Chondrocyte (in vitro differentiated cells): ENCODE data around the gene FRZB. TPM values are rescaled to one million over a fixed set of nuclear protein-coding genes. Genes with fewer than 3 reads are reported as not detected.

Experiments
- DNase-seq: peaks from one replicate; pipeline ENCODE4 v3.0.0; 2021; ENCODE audit warnings: mixed read lengths, low spot score
- H3K27ac Mint-ChIP-seq: one replicate; pipeline ENCODE4 v1.8.0; 2021; ENCODE audit warnings: mild to moderate bottlenecking, moderate library complexity, mixed read lengths; ENCODE audit not compliant: unreplicated experiment
- H3K27me3 Mint-ChIP-seq: 2 replicates; pipeline ENCODE4 v1.8.0; 2021; ENCODE audit warnings: low read depth, mixed read lengths
- H3K36me3 Mint-ChIP-seq: 2 replicates; pipeline ENCODE4 v1.8.0; 2021; ENCODE audit warnings: low read depth, mixed read lengths
- H3K4me1 Mint-ChIP-seq: 2 replicates; pipeline ENCODE4 v1.8.0; 2021; ENCODE audit warnings: low read depth, mild to moderate bottlenecking, mixed read lengths
- H3K4me3 Mint-ChIP-seq: one replicate; pipeline ENCODE4 v1.8.0; 2021; ENCODE audit warnings: mild to moderate bottlenecking, moderate library complexity, mixed read lengths; ENCODE audit not compliant: unreplicated experiment
- H3K9me3 Mint-ChIP-seq: 2 replicates; pipeline ENCODE4 v1.8.0; 2021; ENCODE audit warnings: low read depth, mixed read lengths
- CTCF ChIP-seq: fragments of 200-600 bp; sonication (generic); IDR thresholded peaks from 2 replicates; pipeline ENCODE4 v1.5.0; 2021; ENCODE audit warnings: antibody characterized with exemption, mild to moderate bottlenecking, moderate library complexity
- total RNA-seq: library from RNA; stranded (reverse); gene quantifications from 3 replicates; pipeline ENCODE4 v1.2.1, GENCODE V29; 2021

The FRZB gene
- total RNA-seq, 1 donor from 2014 or later: 15.0 TPM

- Mint-ChIP-seq H3K4me1 (peaks cover 12% of the 10 kb centered on the region), H3K9me3 (no peaks in the 10 kb centered on the region), H3K4me3 (peak overlapping the region; percentile 51), H3K27me3 (no peaks in the 10 kb centered on the region), H3K36me3 (no peaks in the 10 kb centered on the region), H3K27ac (peak overlapping the region; percentile 88)
- no peak for DNase-seq
- no peak for TF ChIP-seq CTCF
Observed at GRCh38 chr2:182845794-182846417, 20.5 kb downstream of the FRZB start.

DNA sequence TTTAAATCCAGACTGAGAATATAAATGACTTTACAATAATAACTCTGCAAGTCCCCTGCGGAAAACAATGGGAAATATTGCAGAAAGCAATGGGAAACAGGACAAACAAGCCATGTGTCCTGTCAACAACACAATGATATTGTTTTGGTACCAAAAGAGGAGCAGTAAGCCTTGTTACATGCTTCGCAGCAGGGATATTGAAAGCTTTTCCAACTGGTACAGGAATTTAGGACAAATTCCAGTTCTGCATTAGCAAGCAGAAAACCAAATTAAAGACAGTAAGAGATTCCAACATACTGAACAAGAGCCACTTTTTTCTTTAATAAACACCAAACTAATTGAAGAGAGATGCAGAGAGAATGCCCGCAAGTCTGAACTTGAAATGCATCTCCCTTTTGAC, 30.0 kb downstream of the FRZB start:
- no peak for DNase-seq
- peaks cover 61% of the 10 kb centered on the region for H3K4me1 Mint-ChIP-seq
- no peak for TF ChIP-seq CTCF
- no peak overlapping the region for H3K4me3 Mint-ChIP-seq
- no peaks in the 10 kb centered on the region for H3K27me3 Mint-ChIP-seq
- H3K36me3 Mint-ChIP-seq: no peaks in the 10 kb centered on the region
- H3K27ac Mint-ChIP-seq: peak overlapping the region; percentile 1
- no peaks in the 10 kb centered on the region for H3K9me3 Mint-ChIP-seq

GRCh38 chr2:182834293-182834692, 32.1 kb downstream of the FRZB start:
- no peaks in the 10 kb centered on the region for H3K27me3 Mint-ChIP-seq
- no peak for TF ChIP-seq CTCF
- H3K9me3 Mint-ChIP-seq: no peaks in the 10 kb centered on the region
- DNase-seq: no peak
- no peak overlapping the region for H3K4me3 Mint-ChIP-seq
- no peak overlapping the region for H3K27ac Mint-ChIP-seq
- no peaks in the 10 kb centered on the region for H3K36me3 Mint-ChIP-seq
- peaks cover 51% of the 10 kb centered on the region for H3K4me1 Mint-ChIP-seq

DNA sequence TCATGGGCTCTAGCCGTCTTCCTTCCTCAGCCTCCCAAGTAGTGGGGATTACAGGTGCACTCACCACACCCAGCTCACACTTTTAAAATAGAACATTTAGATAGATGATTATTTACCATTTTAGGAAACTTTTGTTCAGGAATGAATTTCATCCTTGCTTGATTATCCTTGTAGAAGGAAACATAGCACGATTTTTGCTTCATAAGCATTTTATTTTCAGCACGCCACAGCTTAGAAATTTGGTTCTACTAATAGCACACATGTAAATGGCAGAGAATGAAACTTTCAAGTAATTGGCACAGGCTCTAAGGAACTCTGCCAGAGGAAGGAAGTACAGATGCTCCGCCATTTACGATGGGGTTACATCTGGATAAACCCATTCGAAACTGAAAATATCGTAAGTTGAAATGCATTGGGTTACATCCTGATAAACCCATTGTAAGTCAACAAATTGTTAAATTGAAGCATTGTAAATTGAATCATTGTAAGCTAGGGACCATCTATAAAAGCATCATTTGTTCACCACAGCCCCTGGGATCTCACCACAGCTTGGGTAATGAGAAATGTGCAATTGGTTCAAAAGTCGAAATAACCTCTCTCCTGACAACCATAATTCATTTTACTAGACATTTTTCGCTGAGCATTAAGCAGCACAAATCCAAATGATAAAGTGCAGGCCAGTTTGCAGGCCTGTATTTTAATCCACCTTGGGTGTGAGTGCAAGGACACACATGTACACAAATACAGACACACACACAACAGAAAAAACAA, 33.2 kb downstream of the FRZB start:
- Mint-ChIP-seq H3K27me3 (no peaks in the 10 kb centered on the region), H3K36me3 (no peaks in the 10 kb centered on the region), H3K9me3 (no peaks in the 10 kb centered on the region), H3K4me3 (no peak overlapping the region), H3K27ac (no peak overlapping the region), H3K4me1 (peaks cover 52% of the 10 kb centered on the region)
- TF ChIP-seq CTCF: no peak
- no peak for DNase-seq

DNA sequence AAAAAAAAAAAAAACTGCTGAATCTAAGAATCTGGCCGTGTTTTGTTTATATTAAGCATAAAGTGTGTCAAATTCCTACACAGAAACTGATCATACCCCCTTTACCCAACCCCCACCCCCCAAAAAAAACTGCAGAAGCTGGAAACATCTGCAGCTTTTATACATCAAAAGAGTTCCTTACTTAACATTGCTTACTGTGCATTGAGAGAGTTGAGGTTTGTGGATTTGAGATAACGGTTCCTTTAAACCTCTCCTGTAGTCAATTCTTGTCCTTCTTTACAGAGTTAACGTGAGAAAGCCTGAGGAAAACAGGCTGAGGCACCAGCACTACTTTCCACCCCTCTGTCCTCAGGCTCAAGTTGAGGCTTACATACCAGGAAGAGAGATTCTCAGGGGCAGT, 34.5 kb downstream of the FRZB start:
- H3K36me3 Mint-ChIP-seq: no peaks in the 10 kb centered on the region
- no peak for DNase-seq
- H3K27ac Mint-ChIP-seq: no peak overlapping the region
- no peak overlapping the region for H3K4me3 Mint-ChIP-seq
- H3K9me3 Mint-ChIP-seq: no peaks in the 10 kb centered on the region
- H3K27me3 Mint-ChIP-seq: no peaks in the 10 kb centered on the region
- peaks cover 55% of the 10 kb centered on the region for H3K4me1 Mint-ChIP-seq
- TF ChIP-seq CTCF: no peak
